Measurements from ENCODE around the gene ITGA6. TPM values are rescaled to one million over a fixed set of nuclear protein-coding genes. Genes with fewer than 3 reads are reported as not detected.

ITGA6 gene
- total RNA-seq, 1 experiment from 2014 or later, result 93.1 TPM

DNA sequence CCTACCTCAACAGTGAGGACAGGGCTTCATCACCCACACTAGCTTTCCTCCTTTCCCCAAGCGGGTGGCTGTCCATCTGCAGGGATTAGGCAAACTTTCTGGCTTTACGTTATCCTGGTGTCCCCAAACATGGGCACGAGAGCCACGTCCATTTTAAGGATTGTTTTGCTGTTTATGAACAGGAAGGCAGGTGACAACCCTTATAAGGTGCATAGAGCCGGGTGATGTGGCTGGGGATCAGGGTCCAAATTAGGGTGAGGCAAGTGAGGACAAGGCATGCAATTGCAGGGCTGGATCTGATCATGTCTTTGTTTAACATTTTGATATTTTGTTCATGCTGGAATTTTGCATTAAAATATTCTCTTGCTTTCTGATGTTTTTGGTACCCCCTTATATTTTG is 27.6 kb upstream of the ITGA6 start (continued):
- TF ChIP-seq, protein P1, sequence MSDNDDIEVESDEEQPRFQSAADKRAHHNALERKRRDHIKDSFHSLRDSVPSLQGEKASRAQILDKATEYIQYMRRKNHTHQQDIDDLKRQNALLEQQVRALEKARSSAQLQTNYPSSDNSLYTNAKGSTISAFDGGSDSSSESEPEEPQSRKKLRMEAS (IDR thresholded peaks at IDR 0.05), result no peak
- no peak for TF ChIP-seq FOSL1 (IDR thresholded peaks at IDR 0.05; ENCODE audit: low read depth)
- TF ChIP-seq SP1 (IDR thresholded peaks at IDR 0.05; ENCODE audit: low read depth), result no peak
- TF ChIP-seq, protein P2, sequence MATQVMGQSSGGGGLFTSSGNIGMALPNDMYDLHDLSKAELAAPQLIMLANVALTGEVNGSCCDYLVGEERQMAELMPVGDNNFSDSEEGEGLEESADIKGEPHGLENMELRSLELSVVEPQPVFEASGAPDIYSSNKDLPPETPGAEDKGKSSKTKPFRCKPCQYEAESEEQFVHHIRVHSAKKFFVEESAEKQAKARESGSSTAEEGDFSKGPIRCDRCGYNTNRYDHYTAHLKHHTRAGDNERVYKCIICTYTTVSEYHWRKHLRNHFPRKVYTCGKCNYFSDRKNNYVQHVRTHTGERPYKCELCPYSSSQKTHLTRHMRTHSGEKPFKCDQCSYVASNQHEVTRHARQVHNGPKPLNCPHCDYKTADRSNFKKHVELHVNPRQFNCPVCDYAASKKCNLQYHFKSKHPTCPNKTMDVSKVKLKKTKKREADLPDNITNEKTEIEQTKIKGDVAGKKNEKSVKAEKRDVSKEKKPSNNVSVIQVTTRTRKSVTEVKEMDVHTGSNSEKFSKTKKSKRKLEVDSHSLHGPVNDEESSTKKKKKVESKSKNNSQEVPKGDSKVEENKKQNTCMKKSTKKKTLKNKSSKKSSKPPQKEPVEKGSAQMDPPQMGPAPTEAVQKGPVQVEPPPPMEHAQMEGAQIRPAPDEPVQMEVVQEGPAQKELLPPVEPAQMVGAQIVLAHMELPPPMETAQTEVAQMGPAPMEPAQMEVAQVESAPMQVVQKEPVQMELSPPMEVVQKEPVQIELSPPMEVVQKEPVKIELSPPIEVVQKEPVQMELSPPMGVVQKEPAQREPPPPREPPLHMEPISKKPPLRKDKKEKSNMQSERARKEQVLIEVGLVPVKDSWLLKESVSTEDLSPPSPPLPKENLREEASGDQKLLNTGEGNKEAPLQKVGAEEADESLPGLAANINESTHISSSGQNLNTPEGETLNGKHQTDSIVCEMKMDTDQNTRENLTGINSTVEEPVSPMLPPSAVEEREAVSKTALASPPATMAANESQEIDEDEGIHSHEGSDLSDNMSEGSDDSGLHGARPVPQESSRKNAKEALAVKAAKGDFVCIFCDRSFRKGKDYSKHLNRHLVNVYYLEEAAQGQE (IDR thresholded peaks at IDR 0.05; ENCODE audit: low read depth), result no peak
- TF ChIP-seq POLR2A (IDR thresholded peaks at IDR 0.05; ENCODE audit: borderline replicate concordance, extremely low read depth, insufficient read depth, insufficient read length), result no peak
- no peak for TF ChIP-seq SRF (IDR thresholded peaks at IDR 0.05; ENCODE audit: low read depth)
- TF ChIP-seq ZNF274 (IDR thresholded peaks at IDR 0.05; ENCODE audit: low read depth, low read length), result no peak
- TF ChIP-seq RAD21 (IDR thresholded peaks at IDR 0.05; ENCODE audit: low read depth), result no peak

- CTCF ChIA-PET, result no interaction called here
- no peak overlapping the region for H3K4me2 ChIP-seq (ENCODE audit: low read length)
- peaks cover 2% of the 10 kb centered on the region; the same call in 1 of the 2 replicates for H3K9me2 ChIP-seq (ENCODE audit: insufficient read depth)
- no peaks in the 10 kb centered on the region for H3K9me3 ChIP-seq (ENCODE audit: control insufficient read depth in 1 of 2, insufficient read depth in 1 of 2, low read depth in 1 of 2, low read length in 2 of 2)
- no TSS peak for BruUV-seq (replicated peaks)
- RAD21 ChIA-PET (ENCODE audit: low non-redundant PET in 1 of 2, low total read pairs in 2 of 2, uncharacterized antibody in 2 of 2, unreplicated experiment in 2 of 2), result no interaction called here
- no peak overlapping the region for H3K4me3 ChIP-seq (replicated peaks in 1 of 2; ENCODE audit: low read depth in 1 of 2, low read length in 2 of 2)
- no peaks in the 10 kb centered on the region for H3K36me3 ChIP-seq (ENCODE audit: control insufficient read depth in 1 of 2, insufficient read depth in 2 of 2, low read length in 2 of 2)
- H3K27me3 ChIP-seq (ENCODE audit: insufficient read depth, low read length), result no peaks in the 10 kb centered on the region
- H3K27ac ChIP-seq (ENCODE audit: low read depth, low read length), result no peak overlapping the region
- no peaks in the 10 kb centered on the region for H4K20me1 ChIP-seq (ENCODE audit: insufficient read depth)
- intact Hi-C loops (cut with micrococcal nuclease), result no loop called here
- no peaks in the 10 kb centered on the region for H3K79me2 ChIP-seq (ENCODE audit: insufficient read depth, low read length)
- POLR2A ChIA-PET, result no interaction called here
- no peak overlapping the region for H2AFZ ChIP-seq (ENCODE audit: low read depth, low read length, poor library complexity, severe bottlenecking)
- H3K4me1 ChIP-seq (ENCODE audit: control insufficient read depth in 1 of 2, insufficient read depth in 2 of 2, low read length in 2 of 2), result no peaks in the 10 kb centered on the region
- no peak for TF ChIP-seq ELF1 (IDR thresholded peaks at IDR 0.05; ENCODE audit: borderline replicate concordance, low read depth)
- TF ChIP-seq, protein P2 (IDR thresholded peaks at IDR 0.05; ENCODE audit: low read depth), result no peak
- no peak for TF ChIP-seq EZH2phosphoT487 (IDR thresholded peaks at IDR 0.05; ENCODE audit: borderline replicate concordance)
- no peak for TF ChIP-seq FOSL1 (IDR thresholded peaks at IDR 0.05; ENCODE audit: low read depth)
- TF ChIP-seq POLR2A (IDR thresholded peaks at IDR 0.05; ENCODE audit: borderline replicate concordance, extremely low read depth, insufficient read depth, insufficient read length), result no peak
- no peak for TF ChIP-seq RAD21 (IDR thresholded peaks at IDR 0.05; ENCODE audit: low read depth)
- DNase-seq (ENCODE audit: low read depth, low spot score), result no peak
- H3K9ac ChIP-seq (ENCODE audit: low read length), result no peak overlapping the region
- ATAC-seq, result no peak
These were observed 25.2 kb upstream of the ITGA6 start for GRCh38 chr2:172402198-172402597.

All from HCT116 (cell line).